WTC11 (cell line): ENCODE measurements around the gene CEACAM16. TPM values are rescaled to one million over a fixed set of nuclear protein-coding genes. Genes with fewer than 3 reads are reported as not detected.

ENCODE experiments used
- ATAC-seq: fragments of 200-7000 bp; cut with Tn5 transposase; 2 replicates; pipeline ENCODE4 v1.10.0; 2021; ENCODE audit warnings: mild to moderate bottlenecking, moderate library complexity
- Bru-seq: library from RNA; stranded (reverse); fragments of 400-500 nt; gene quantifications from one replicate; lab custom pipeline; 2021; lab: Mats Ljungman, UMichigan
- CTCF ChIA-PET: fragments of 300-600 bp; sonication (Branson Sonifier 250); formaldehyde crosslinking; loops from one replicate; lab custom pipeline; 2021; ENCODE audit warnings: antibody characterized with exemption; lab: Charles Lee
- POLR2A ChIA-PET: fragments of 350-600 bp; sonication (Branson Sonifier 250); formaldehyde crosslinking; loops from one replicate; lab custom pipeline; 2021; ENCODE audit warnings: antibody characterized with exemption; lab: Charles Lee
- DNase-seq: peaks from one replicate; pipeline ENCODE4 v3.0.0; 2021; ENCODE audit warnings: low spot score
- H3K27ac Mint-ChIP-seq: 2 replicates; pipeline ENCODE4 v1.8.0; 2021; ENCODE audit warnings: mixed read lengths
- H3K27me3 Mint-ChIP-seq: 2 replicates; pipeline ENCODE4 v1.8.0; 2021; ENCODE audit warnings: low read depth, mild to moderate bottlenecking, moderate library complexity, mixed read lengths
- H3K36me3 Mint-ChIP-seq: 2 replicates; pipeline ENCODE4 v1.8.0; 2021; ENCODE audit warnings: mixed read lengths
- H3K4me1 Mint-ChIP-seq: 2 replicates; pipeline ENCODE4 v1.8.0; 2022; ENCODE audit warnings: mixed read lengths
- H3K4me3 Mint-ChIP-seq: 2 replicates; pipeline ENCODE4 v1.8.0; 2021; ENCODE audit warnings: mild to moderate bottlenecking, moderate library complexity, mixed read lengths
- H3K9me3 Mint-ChIP-seq: 2 replicates; pipeline ENCODE4 v1.8.0; 2021; ENCODE audit warnings: mixed read lengths
- AR ChIP-seq: fragments of 250-450 bp; sonication (Bioruptor Pico); IDR thresholded peaks from 2 replicates; pipeline ENCODE4 v1.9.0; 2021; ENCODE audit warnings: mild to moderate bottlenecking
- ATF1 ChIP-seq: sonication (generic); formaldehyde crosslinking; IDR thresholded peaks from 2 replicates; pipeline ENCODE4 v1.8.1; 2023; ENCODE audit warnings: mild to moderate bottlenecking, moderate library complexity, missing genetic modification reagents
- ATF3 ChIP-seq: sonication (generic); formaldehyde crosslinking; conservative IDR thresholded peaks from 2 replicates; pipeline ENCODE4 v1.8.1; 2022; ENCODE audit warnings: mild to moderate bottlenecking, missing genetic modification reagents
- E2F1 ChIP-seq: sonication (generic); formaldehyde crosslinking; IDR thresholded peaks from 2 replicates; pipeline ENCODE4 v1.8.0; 2022; ENCODE audit warnings: mild to moderate bottlenecking, missing genetic modification reagents
- E2F4 ChIP-seq: sonication (generic); formaldehyde crosslinking; IDR thresholded peaks from 2 replicates; pipeline ENCODE4 v1.8.1; 2022; ENCODE audit warnings: low read depth, mild to moderate bottlenecking, moderate library complexity, missing genetic modification reagents, borderline replicate concordance
- E2F5 ChIP-seq: sonication (generic); formaldehyde crosslinking; IDR thresholded peaks from 2 replicates; pipeline ENCODE4 v1.8.1; 2022; ENCODE audit warnings: mild to moderate bottlenecking, moderate library complexity, missing genetic modification reagents
- GABPB1 ChIP-seq: sonication (generic); formaldehyde crosslinking; IDR thresholded peaks from 2 replicates; pipeline ENCODE4 v1.8.1; 2023; ENCODE audit warnings: mild to moderate bottlenecking, missing genetic modification reagents
- GTF2I ChIP-seq: fragments of 250-450 bp; sonication (Bioruptor Pico); conservative IDR thresholded peaks from 2 replicates; pipeline ENCODE4 v1.4.0; 2021; ENCODE audit warnings: mild to moderate bottlenecking
- JUN ChIP-seq: sonication (generic); formaldehyde crosslinking; IDR thresholded peaks from 2 replicates; pipeline ENCODE4 v1.8.0; 2023; ENCODE audit warnings: mild to moderate bottlenecking, missing genetic modification reagents
- MLX ChIP-seq: sonication (generic); formaldehyde crosslinking; IDR thresholded peaks from 2 replicates; pipeline ENCODE4 v1.8.1; 2023; ENCODE audit warnings: mild to moderate bottlenecking, missing genetic modification reagents, moderate library complexity
- NFE2L1 ChIP-seq: sonication (generic); formaldehyde crosslinking; IDR thresholded peaks from 2 replicates; pipeline ENCODE4 v1.8.1; 2023; ENCODE audit warnings: missing genetic modification reagents
- NFYB ChIP-seq: sonication (generic); formaldehyde crosslinking; conservative IDR thresholded peaks from 2 replicates; pipeline ENCODE4 v1.8.0; 2022; ENCODE audit warnings: low read depth, missing genetic modification reagents
- PRDM15 ChIP-seq: sonication (generic); formaldehyde crosslinking; IDR thresholded peaks from 2 replicates; pipeline ENCODE4 v1.8.0; 2022; ENCODE audit warnings: missing genetic modification reagents
- PRRX2 ChIP-seq: fragments of 250-450 bp; sonication (Bioruptor Pico); IDR thresholded peaks from 2 replicates; pipeline ENCODE4 v1.8.0; 2021; ENCODE audit warnings: mild to moderate bottlenecking
- TP53 ChIP-seq: sonication (generic); formaldehyde crosslinking; IDR thresholded peaks from 2 replicates; pipeline ENCODE4 v1.8.1; 2023; ENCODE audit warnings: mild to moderate bottlenecking, missing genetic modification reagents
- USF1 ChIP-seq: sonication (generic); formaldehyde crosslinking; IDR thresholded peaks from 2 replicates; pipeline ENCODE4 v1.8.0; 2022; ENCODE audit warnings: mild to moderate bottlenecking, missing genetic modification reagents
- ZNF121 ChIP-seq: sonication (generic); formaldehyde crosslinking; IDR thresholded peaks from 2 replicates; pipeline ENCODE4 v1.8.0; 2023; ENCODE audit warnings: missing genetic modification reagents
- ZNF671 ChIP-seq: fragments of 250-450 bp; sonication (Bioruptor Pico); IDR thresholded peaks from 2 replicates; pipeline ENCODE4 v1.8.0; 2021; ENCODE audit warnings: mild to moderate bottlenecking
- long read RNA-seq, 3 experiments: library from RNA in 1 of 3; library from capped mRNA in 1 of 3; library from polyadenylated mRNA in 1 of 3; unstranded in 2 of 3; stranded (forward) in 1 of 3; transcript quantifications; one replicate each; pipeline ENCODE4 v2.0.0, GENCODE V29; 2021
- total RNA-seq: library from RNA; stranded (reverse); gene quantifications from 3 replicates; pipeline ENCODE4 v1.2.3, GENCODE V29; 2021

Gene CEACAM16
- not detected in 3 replicates for total RNA-seq
- Bru-seq, nascent RNA = not detected
- long read RNA-seq, experiment 1 = 0 reads
- long read RNA-seq, experiment 2 = 0 reads
- long read RNA-seq, experiment 3 = 0 reads

GRCh38 chr19:44698492-44699201 is at the start of gene CEACAM16:
TSS of gene CEACAM16 (plus strand) at chr19:44699151. CDS start at chr19:44701457, 2,306 bp downstream.
- H3K4me3 Mint-ChIP-seq = no peak within 1 kb of the TSS
- DNase-seq (no peak), ATAC-seq (no peak)
- peaks cover 16% of the 10 kb centered on the region for H3K4me1 Mint-ChIP-seq
- CTCF ChIA-PET = interaction anchor here (2.7 kb wide), 1 partner anchor 72 kb away, joined by 8 read pairs; no protein-coding TSS in a partner anchor
- POLR2A ChIA-PET = no interaction called here
- no peaks in the 10 kb centered on the region for H3K9me3 Mint-ChIP-seq
- H3K27me3 Mint-ChIP-seq = peaks cover 4% of the 10 kb centered on the region; the same call in 1 of the 2 replicates
- TF ChIP-seq ATF3 (no peak), ZNF121 (CRISPR knock-in tag) (peak; percentile 13; the same call in 1 of the 2 replicates), AR (CRISPR knock-in tag) (no peak)
- TF ChIP-seq, all 79 proteins: peak for 1
- no peaks in the 10 kb centered on the region for H3K36me3 Mint-ChIP-seq
- no peak within 1 kb of the TSS for H3K27ac Mint-ChIP-seq

GRCh38 chr19:44649578-44650145 is 49.3 kb upstream of the CEACAM16 start:
- no peak overlapping the region for H3K27ac Mint-ChIP-seq

More at GRCh38 chr19:44649578-44650145, 49.3 kb upstream of the CEACAM16 start:
- ChIA-PET CTCF (interaction anchor here (0.6 to 3.4 kb wide), 3 partner anchors 39 to 79 kb away, joined by 3 to 25 read pairs (median 5); no protein-coding TSS in a partner anchor), POLR2A (no interaction called here)
- Mint-ChIP-seq H3K4me1 (no peaks in the 10 kb centered on the region), H3K4me3 (no peak overlapping the region), H3K27me3 (no peaks in the 10 kb centered on the region), H3K36me3 (peaks cover 25% of the 10 kb centered on the region), H3K9me3 (no peaks in the 10 kb centered on the region)
- ATAC-seq (no peak), DNase-seq (no peak)
- TF ChIP-seq E2F5 = no peak
- TF ChIP-seq USF1 (CRISPR knock-in tag) = no peak
- no peak for TF ChIP-seq ATF1 (CRISPR knock-in tag)
- no peak for TF ChIP-seq GABPB1
- TF ChIP-seq MLX (CRISPR knock-in tag) = no peak
- no peak for TF ChIP-seq E2F4 (CRISPR knock-in tag)
- TF ChIP-seq JUN (CRISPR knock-in tag) = no peak
- no peak for TF ChIP-seq ZNF671 (CRISPR knock-in tag)
- no peak for TF ChIP-seq TP53 (CRISPR knock-in tag)
- TF ChIP-seq PRDM15 (CRISPR knock-in tag) = no peak
- TF ChIP-seq PRRX2 (CRISPR knock-in tag) = no peak
- TF ChIP-seq NFYB (CRISPR knock-in tag) = no peak
- no peak for TF ChIP-seq NFE2L1 (CRISPR knock-in tag)
- no peak for TF ChIP-seq E2F1 (CRISPR knock-in tag)
- TF ChIP-seq GTF2I (CRISPR knock-in tag) = no peak
